Stomach (tissue), 9 donors: ENCODE results near the gene PGA3. TPM values are rescaled to one million over a fixed set of nuclear protein-coding genes. Genes with fewer than 3 reads are reported as not detected.
A peak's percentile ranks its signal among the peaks of the same experiment; 100 is the strongest.

Source experiments
- DNase-seq, 2 donors: peaks; one replicate each; pipeline versions ENCODE4 v3.0.0 to v3.0.0-alpha.2; 2013 to 2019
- H3K27ac ChIP-seq, 5 donors: fragments of 200-600 bp in 4 of 5; sonication (generic) in 4 of 5; one replicate each; pipeline ENCODE4 v1.5.1; 2013 to 2019; ENCODE audit warnings: mild to moderate bottlenecking in 1 of 5, moderate library complexity in 1 of 5
- H3K27me3 ChIP-seq, 3 donors: fragments of 200-600 bp; sonication (generic); one replicate each; pipeline ENCODE4 v1.5.1; 2017 to 2019; ENCODE audit warnings: mixed run types in 1 of 3
- H3K36me3 ChIP-seq, 4 donors: fragments of 200-600 bp; sonication (generic); 1 replicate in 3 of 4; 2 replicates in 1 of 4; pipeline ENCODE4 v1.5.1; 2016 to 2019
- H3K4me1 ChIP-seq, 4 donors: fragments of 200-600 bp; sonication (generic); one replicate each; pipeline ENCODE4 v1.5.1; 2016 to 2019
- H3K4me3 ChIP-seq, 4 donors: fragments of 200-600 bp; sonication (generic) in 3 of 4; one replicate each; pipeline ENCODE4 v1.5.1; 2016 to 2019; ENCODE audit warnings: mild to moderate bottlenecking in 1 of 4
- H3K9me3 ChIP-seq, 4 donors: fragments of 200-600 bp; sonication (generic); one replicate each; pipeline ENCODE4 v1.5.1; 2016 to 2019
- CTCF ChIP-seq, 7 experiments: fragments of 450-650 bp in 4 of 7; fragments of 200-600 bp in 3 of 7; sonication (generic) in 3 of 7; IDR thresholded peaks; one replicate each; pipeline ENCODE4 v1.5.1; 2016 to 2019; ENCODE audit warnings: antibody characterized with exemption in 7 of 7, control low read depth in 2 of 7, mild to moderate bottlenecking in 1 of 7
- EP300 ChIP-seq: sonication (generic); formaldehyde crosslinking; IDR thresholded peaks from one replicate; pipeline ENCODE4 v1.6.1; 2017; ENCODE audit warnings: antibody characterized with exemption
- POLR2A ChIP-seq, 4 donors: fragments of 450-650 bp; IDR thresholded peaks; one replicate each; pipeline ENCODE4 v1.6.1; 2016; ENCODE audit warnings: antibody characterized with exemption in 4 of 4, control low read depth in 2 of 4, mild to moderate bottlenecking in 1 of 4, moderate library complexity in 1 of 4
- POLR2AphosphoS5 ChIP-seq, 3 donors: sonication (generic); formaldehyde crosslinking; IDR thresholded peaks; one replicate each; pipeline ENCODE4 v1.6.1; 2016; ENCODE audit warnings: antibody characterized with exemption in 3 of 3
- WGBS, 5 donors: extraction: QIAGEN DNeasy Blood & Tissue Kit in 3 of 5; methylation state at CpG; one replicate each; pipeline versions ENCODE4 v1.1.5 to v1.1.7; 2013 to 2018; 5-methylcytosine and 5-hydroxymethylcytosine counted together
- intact Hi-C: fragments of 100-400 bp; cut with DNase I; formaldehyde crosslinking; loops from one replicate; pipeline ENCODE4 v1.15.1; 2023; ENCODE audit warnings: low total_unique reads
- polyA plus RNA-seq, 3 donors: library from polyadenylated mRNA; stranded (reverse); fragments of 200-250 nt; gene quantifications; one replicate each; pipeline ENCODE4 v1.2.3, GENCODE V29; 2013
- total RNA-seq, 5 donors: library from RNA; depleted of rRNA; stranded (reverse); fragments of >200 nt; gene quantifications; one replicate each; pipeline versions ENCODE4 v1.1.0 to v1.2.3, GENCODE V29; 2014 to 2016
- donor health status: healthy with polysubstance abuse.
- donor health status: Bipolar disorder and iron deficiency.
- donor health status: healthy.

The PGA3 gene
- total and polyA plus RNA-seq, 8 donors: 367 to 73,485 (median 18,470) TPM

- H3K27ac ChIP-seq: peak overlapping the region in 2 of 5 donors; percentile 38 to 49
- DNase-seq: no peak
- peaks cover 0 to 7% (median 0%) of the 10 kb centered on the region in 4 donors for H3K9me3 ChIP-seq
- H3K36me3 ChIP-seq: peaks cover 0 to 6% (median 0%) of the 10 kb centered on the region in 4 donors
- no peak overlapping the region for H3K4me3 ChIP-seq
- intact Hi-C loops: no loop called here
- H3K27me3 ChIP-seq: no peaks in the 10 kb centered on the region
- no peak for TF ChIP-seq CTCF (IDR thresholded peaks at IDR 0.05)
- TF ChIP-seq POLR2A (IDR thresholded peaks at IDR 0.05): no peak
- no peak for TF ChIP-seq EP300
- TF ChIP-seq POLR2AphosphoS5 (IDR thresholded peaks at IDR 0.05): no peak
- peaks cover 52 to 90% (median 70%) of the 10 kb centered on the region in 4 donors for H3K4me1 ChIP-seq
- 76 to 83% (median 79%) methylated on average over 5 of the region's 5 CpGs for WGBS, 5 donors
Measured at GRCh38 chr11:61155741-61156140, 47.6 kb upstream of the PGA3 start.

- H3K9me3 ChIP-seq: peaks cover 0 to 7% (median 0%) of the 10 kb centered on the region in 4 donors
- 37 to 60% (median 44%) methylated on average over 3 of the region's 3 CpGs for WGBS, 5 donors
- peaks cover 43 to 81% (median 62%) of the 10 kb centered on the region in 4 donors for H3K4me1 ChIP-seq
- DNase-seq: no peak
- peak overlapping the region; percentile 16 to 98 (median 95) for H3K27ac ChIP-seq
- intact Hi-C loops: no loop called here
- TF ChIP-seq EP300: no peak
- no peak for TF ChIP-seq CTCF (IDR thresholded peaks at IDR 0.05)
- no peak for TF ChIP-seq POLR2AphosphoS5 (IDR thresholded peaks at IDR 0.05)
- TF ChIP-seq POLR2A (IDR thresholded peaks at IDR 0.05): no peak
- H3K36me3 ChIP-seq: peaks cover 0 to 6% (median 0%) of the 10 kb centered on the region in 4 donors
- no peaks in the 10 kb centered on the region for H3K27me3 ChIP-seq
- no peak overlapping the region for H3K4me3 ChIP-seq
Measured at GRCh38 chr11:61157743-61158142, 45.6 kb upstream of the PGA3 start.

- 6 to 32% (median 21%) methylated on average over 3 of the region's 3 CpGs for WGBS, 5 donors
- intact Hi-C loops: no loop called here
- Histone ChIP-seq H3K9me3 (peaks cover 0 to 7% (median 0%) of the 10 kb centered on the region in 4 donors), H3K36me3 (peaks cover 0 to 6% (median 0%) of the 10 kb centered on the region in 4 donors), H3K27ac (peak overlapping the region; percentile 88 to 98 (median 95)), H3K4me3 (peak overlapping the region in 3 of 4 donors; percentile 2 to 71 (median 9)), H3K27me3 (no peaks in the 10 kb centered on the region), H3K4me1 (peaks cover 32 to 78% (median 53%) of the 10 kb centered on the region in 4 donors)
- DNase-seq: peak in 1 of 2 donors; percentile 59
- TF ChIP-seq POLR2AphosphoS5 (IDR thresholded peaks at IDR 0.05) (peak in 2 of 3 donors; percentile 8 to 63), POLR2A (IDR thresholded peaks at IDR 0.05) (no peak), EP300 (no peak), CTCF (IDR thresholded peaks at IDR 0.05) (no peak)
Measured at GRCh38 chr11:61158691-61159381, 44.5 kb upstream of the PGA3 start.

- intact Hi-C loops: no loop called here
- no peaks in the 10 kb centered on the region for H3K27me3 ChIP-seq
- H3K27ac ChIP-seq: peak overlapping the region; percentile 93 to 98 (median 98)
- DNase-seq: peak in 1 of 2 donors; percentile 26
- no peaks in the 10 kb centered on the region for H3K36me3 ChIP-seq
- no peak for TF ChIP-seq CTCF (IDR thresholded peaks at IDR 0.05)
- peak in 1 of 4 donors; percentile 36 for TF ChIP-seq POLR2A (IDR thresholded peaks at IDR 0.05)
- peak in 2 of 3 donors; percentile 72 to 88 for TF ChIP-seq POLR2AphosphoS5 (IDR thresholded peaks at IDR 0.05)
- peak overlapping the region; percentile 52 to 77 (median 72) for H3K4me3 ChIP-seq
- no peaks in the 10 kb centered on the region for H3K9me3 ChIP-seq
- WGBS, 5 donors: 5 to 14% (median 9%) methylated on average over 17 to 25 of the region's 25 CpGs
- H3K4me1 ChIP-seq: peaks cover 33 to 86% (median 53%) of the 10 kb centered on the region in 4 donors
Measured at GRCh38 chr11:61160487-61161189, 42.7 kb upstream of the PGA3 start.
